ENCODE data around the gene FAM180A. TPM values are rescaled to one million over a fixed set of nuclear protein-coding genes. Genes with fewer than 3 reads are reported as not detected.

FAM180A gene
- total and polyA plus RNA-seq, 2 of the 8 experiments (the other 6 are each of a cell fraction or from before 2014, with no cell fraction given) = not detected

- no peak overlapping the region for H2BK5ac ChIP-seq (ENCODE audit: low read depth, low read length)
- H4K5ac ChIP-seq (ENCODE audit: insufficient read length, low read depth, low read length) = no peak overlapping the region
- peaks cover 0 to 15% (median 4%) of the 10 kb centered on the region in 4 experiments; a peak in 3 of 8 replicates for H3K36me3 ChIP-seq (ENCODE audit: control insufficient read depth in 2 of 4, insufficient read depth in 4 of 4, low read length in 3 of 4)
- H3K14ac ChIP-seq (ENCODE audit: insufficient read length) = no peak overlapping the region
- no peak overlapping the region for H2BK20ac ChIP-seq (ENCODE audit: low read length)
- WGBS, 2 experiments (ENCODE audit: extremely low coverage in 1 of 2, insufficient coverage in 1 of 2, insufficient read length in 1 of 2, insufficient replicate concordance in 2 of 2, low coverage in 1 of 2, low lambda C conversion rate in 2 of 2, missing lambda C conversion rate in 1 of 2) = 85% methylated on average over 3 of the region's 3 CpGs; no CpG with 5 or more reads in 1 of the 2 experiments
- no peaks in the 10 kb centered on the region for H3K23me2 ChIP-seq (ENCODE audit: low read depth, low read length)
- no peak overlapping the region for H3K18ac ChIP-seq (ENCODE audit: extremely low read depth, low read length)
- no peak overlapping the region for H2BK15ac ChIP-seq (ENCODE audit: low read length)
- no peak overlapping the region for H2AFZ ChIP-seq (ENCODE audit: low read length)
- H3K4ac ChIP-seq (replicated peaks; ENCODE audit: insufficient read length, low read depth, low read length) = no peak overlapping the region
- H2AK5ac ChIP-seq (ENCODE audit: low read depth, low read length) = no peak overlapping the region
- DNase-seq (ENCODE audit: low read depth in 1 of 2, low spot score in 2 of 2) (no peak), FAIRE-seq (no peak)
- no peaks in the 10 kb centered on the region for H3K79me1 ChIP-seq (ENCODE audit: low read depth, low read length)
- H3K23ac ChIP-seq (ENCODE audit: insufficient read length) = no peak overlapping the region
- no peak overlapping the region for H3K4me3 ChIP-seq (ENCODE audit: extremely low read depth in 1 of 4, insufficient read depth in 2 of 4, low read depth in 3 of 4, low read length in 4 of 4)
- no peak overlapping the region for H3K9ac ChIP-seq (replicated peaks in 1 of 4; ENCODE audit: extremely low read depth in 1 of 4, low read depth in 3 of 4, low read length in 3 of 4)
- no peak overlapping the region for H3K4me2 ChIP-seq (ENCODE audit: insufficient read depth in 1 of 2, low read depth in 2 of 2, low read length in 2 of 2)
- H4K8ac ChIP-seq (ENCODE audit: extremely low read depth, insufficient read depth, low read length) = no peak overlapping the region
- H4K91ac ChIP-seq (replicated peaks; ENCODE audit: insufficient read length, low read length) = no peak overlapping the region
- no peaks in the 10 kb centered on the region for H3K27me3 ChIP-seq (replicated peaks in 1 of 4; ENCODE audit: control insufficient read depth in 3 of 4, extremely low read depth in 1 of 4, insufficient read depth in 3 of 4, low read length in 3 of 4)
- H3K79me2 ChIP-seq (ENCODE audit: control insufficient read depth in 1 of 2, insufficient read depth in 2 of 2, low read length in 2 of 2) = no peaks in the 10 kb centered on the region
- ChIA-PET POLR2A (ENCODE audit: partially characterized antibody) (interaction anchor here (1.5 kb wide), 1 partner anchor 11 kb away, joined by 3 read pairs; no protein-coding TSS in a partner anchor), CTCF (ENCODE audit: partially characterized antibody) (interaction anchor here (0.7 to 3.7 kb wide), 7 partner anchors 14 to 1472 kb away, joined by 3 to 26 read pairs (median 8); partner anchors contain the start of gene STMP1)
- H4K20me1 ChIP-seq (replicated peaks in 1 of 2; ENCODE audit: control insufficient read depth in 1 of 2, insufficient read depth in 2 of 2, low read length in 2 of 2) = no peaks in the 10 kb centered on the region
- H3K27ac ChIP-seq (ENCODE audit: low read depth, low read length) = no peak overlapping the region
- no peak overlapping the region for H3K56ac ChIP-seq (replicated peaks; ENCODE audit: insufficient read length, low read depth, low read length)
- no peaks in the 10 kb centered on the region for H3K4me1 ChIP-seq (replicated peaks in 1 of 4; ENCODE audit: control insufficient read depth in 3 of 4, insufficient read depth in 4 of 4, low read length in 3 of 4)
- H2BK12ac ChIP-seq (ENCODE audit: low read depth, low read length) = no peak overlapping the region
- H3K9me3 ChIP-seq (ENCODE audit: insufficient read depth in 2 of 2, low read depth in 1 of 2, low read length in 1 of 2) = no peaks in the 10 kb centered on the region
- no peak overlapping the region for H2BK120ac ChIP-seq (replicated peaks; ENCODE audit: low read depth, low read length)
- TF ChIP-seq SAP30 (IDR thresholded peaks at IDR 0.05; ENCODE audit: insufficient read depth, insufficient replicate concordance, low read length) (no peak), MAX (IDR thresholded peaks at IDR 0.05) (no peak), CHD1 (IDR thresholded peaks at IDR 0.05; ENCODE audit: low read depth, low read length) (no peak), EZH2 (IDR thresholded peaks at IDR 0.05; ENCODE audit: low read depth, low read length, severe bottlenecking) (no peak), BRCA1 (IDR thresholded peaks at IDR 0.05; ENCODE audit: low read depth, low read length) (no peak), RNF2 (IDR thresholded peaks at IDR 0.05; ENCODE audit: borderline replicate concordance, low read depth, low read length, missing control alignments, poor library complexity, severe bottlenecking) (no peak), ZNF274 (IDR thresholded peaks at IDR 0.05; ENCODE audit: borderline replicate concordance, extremely low read depth, low read length) (no peak), CHD2 (IDR thresholded peaks at IDR 0.05; ENCODE audit: low read length) (no peak), SIRT6 (IDR thresholded peaks at IDR 0.05; ENCODE audit: low read length) (no peak), EP300 (IDR thresholded peaks at IDR 0.05; ENCODE audit: borderline replicate concordance in 1 of 2, low read depth in 2 of 2, low read length in 2 of 2) (no peak), KDM1A (IDR thresholded peaks at IDR 0.05; ENCODE audit: borderline replicate concordance, low read length) (no peak), POU5F1 (IDR thresholded peaks at IDR 0.05; ENCODE audit: low read depth, low read length) (no peak), SP2 (IDR thresholded peaks at IDR 0.05; ENCODE audit: low read length) (no peak), JUN (IDR thresholded peaks at IDR 0.05; ENCODE audit: low read depth, low read length) (no peak)
Observed at GRCh38 chr7:135690566-135690965, 58.0 kb downstream of the FAM180A start.
